Endodermal cell (in vitro differentiated cells): Measurements from ENCODE around the gene NDST1. TPM values are rescaled to one million over a fixed set of nuclear protein-coding genes. Genes with fewer than 3 reads are reported as not detected.

Source experiments
- DNase-seq: peaks from one replicate; pipeline ENCODE4 v3.0.0-alpha.2; 2017
- H3K27ac ChIP-seq: 2 replicates; pipeline ENCODE4 v1.5.1; 2013; ENCODE audit warnings: mild to moderate bottlenecking, low read depth, low read length, moderate library complexity
- H3K27me3 ChIP-seq: 2 replicates; pipeline ENCODE4 v1.6.1; 2013; ENCODE audit warnings: mild to moderate bottlenecking, low read length, moderate library complexity; ENCODE audit not compliant: insufficient read depth, control insufficient read depth, poor library complexity, severe bottlenecking
- H3K36me3 ChIP-seq: 2 replicates; pipeline ENCODE4 v1.7.0; 2013; ENCODE audit warnings: mild to moderate bottlenecking, low read length, moderate library complexity; ENCODE audit not compliant: control insufficient read depth, insufficient read depth
- H3K4me1 ChIP-seq: one replicate; pipeline ENCODE4 v1.7.0; 2013; ENCODE audit warnings: low read length; ENCODE audit not compliant: control insufficient read depth, insufficient read depth
- H3K4me3 ChIP-seq: 2 replicates; pipeline ENCODE4 v1.5.1; 2013; ENCODE audit warnings: mild to moderate bottlenecking, low read length, moderate library complexity
- H3K9ac ChIP-seq: 2 replicates; pipeline ENCODE4 v1.6.1; 2013; ENCODE audit warnings: mild to moderate bottlenecking, low read length, moderate library complexity; ENCODE audit not compliant: poor library complexity, severe bottlenecking; ENCODE audit errors: extremely low read depth
- H3K9me3 ChIP-seq: 2 replicates; pipeline ENCODE4 v1.6.1; 2013; ENCODE audit warnings: mild to moderate bottlenecking, low read length, moderate library complexity; ENCODE audit not compliant: control insufficient read depth
- H3K27ac Mint-ChIP-seq: 2 replicates; pipeline ENCODE4 v1.8.0; 2020; ENCODE audit warnings: mixed read lengths
- H3K27me3 Mint-ChIP-seq: 2 replicates; pipeline ENCODE4 v1.8.0; 2021; ENCODE audit warnings: mild to moderate bottlenecking, mixed read lengths; ENCODE audit not compliant: insufficient read depth
- H3K36me3 Mint-ChIP-seq: 2 replicates; pipeline ENCODE4 v1.8.0; 2020; ENCODE audit warnings: low read depth, mixed read lengths
- H3K4me1 Mint-ChIP-seq: 2 replicates; pipeline ENCODE4 v1.8.0; 2020; ENCODE audit warnings: mixed read lengths
- H3K4me3 Mint-ChIP-seq: 2 replicates; pipeline ENCODE4 v1.8.0; 2020; ENCODE audit warnings: mild to moderate bottlenecking, moderate library complexity, mixed read lengths
- H3K9me3 Mint-ChIP-seq: 2 replicates; pipeline ENCODE4 v1.8.0; 2020; ENCODE audit warnings: mild to moderate bottlenecking, mixed read lengths
- WGBS, 2 experiments: methylation state at CpG; one replicate each; pipeline versions ENCODE4 v1.1.5 to v1.1.7; 2013; ENCODE audit warnings: missing lambda C conversion rate in 2 of 2, mixed read lengths in 1 of 2; ENCODE audit not compliant: insufficient coverage in 1 of 2, insufficient read length in 1 of 2; 5-methylcytosine and 5-hydroxymethylcytosine counted together
- total RNA-seq, 2 donors: library from RNA; stranded (reverse); fragmentation: NEBNext Ultra II Directional in 1 of 2; extraction: Animal tissue kit (Norgen Biotek cat#: 25700) in 1 of 2; gene quantifications; 2 replicates in 1 of 2; 3 replicates in 1 of 2; pipeline ENCODE4 v1.2.1, GENCODE V29; 2021
- TF ChIP-seq, protein P1 (sequence below): fragments of 200-600 bp; sonication (generic); conservative IDR thresholded peaks from 2 replicates; pipeline ENCODE4 v1.5.0; 2021; ENCODE audit warnings: antibody characterized with exemption, mild to moderate bottlenecking

Gene NDST1
- total RNA-seq, 2 donors from 2014 or later: 53.3 to 71.7 TPM

DNA sequence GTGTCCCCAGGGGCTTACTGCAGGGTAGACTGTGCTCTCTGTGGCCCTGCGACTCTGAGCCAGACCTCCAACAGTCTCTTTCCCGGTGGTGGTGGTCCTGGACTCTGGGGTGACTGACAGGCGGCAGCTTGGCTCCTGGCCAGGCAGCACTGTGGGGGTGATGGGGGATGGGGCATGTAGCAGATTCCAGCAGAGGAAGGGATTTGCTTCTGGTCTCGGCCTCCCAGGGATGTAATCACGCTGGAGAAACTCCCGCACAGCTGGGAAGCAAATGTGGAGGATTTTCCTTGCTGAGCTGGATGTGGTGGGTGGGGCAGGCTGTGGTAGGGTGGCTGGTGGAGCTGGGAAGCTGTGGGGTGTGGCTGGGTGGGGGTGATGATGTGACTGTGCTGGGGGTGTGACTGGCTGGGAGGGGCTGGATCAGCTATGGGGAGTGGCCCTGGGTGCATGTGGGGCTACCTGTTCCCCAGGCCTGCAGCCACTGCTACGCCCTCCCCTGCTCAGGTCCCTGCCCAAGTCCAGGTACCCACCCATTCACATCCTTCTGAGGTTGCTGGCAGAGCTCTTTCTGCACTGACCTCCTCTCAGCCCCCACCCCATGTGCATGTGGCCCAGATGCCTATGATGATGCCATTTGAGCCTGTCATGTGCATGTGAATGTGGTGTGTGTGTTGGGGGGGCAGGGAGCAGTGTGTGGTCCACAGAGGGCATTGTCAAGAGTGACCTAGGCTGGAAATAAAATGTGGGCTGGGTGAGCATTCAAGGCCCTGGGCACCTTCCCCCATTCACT lies 3.8 kb downstream of the NDST1 start:
- H3K36me3 ChIP-seq: no peaks in the 10 kb centered on the region
- H3K4me3 ChIP-seq: peak overlapping the region; percentile 22
- Mint-ChIP-seq H3K27me3 (no peaks in the 10 kb centered on the region), H3K36me3 (peaks cover 2% of the 10 kb centered on the region), H3K9me3 (no peaks in the 10 kb centered on the region), H3K4me3 (peak overlapping the region; percentile 36), H3K27ac (peak overlapping the region; percentile 44), H3K4me1 (peaks cover 62% of the 10 kb centered on the region)
- TF ChIP-seq, protein P1, sequence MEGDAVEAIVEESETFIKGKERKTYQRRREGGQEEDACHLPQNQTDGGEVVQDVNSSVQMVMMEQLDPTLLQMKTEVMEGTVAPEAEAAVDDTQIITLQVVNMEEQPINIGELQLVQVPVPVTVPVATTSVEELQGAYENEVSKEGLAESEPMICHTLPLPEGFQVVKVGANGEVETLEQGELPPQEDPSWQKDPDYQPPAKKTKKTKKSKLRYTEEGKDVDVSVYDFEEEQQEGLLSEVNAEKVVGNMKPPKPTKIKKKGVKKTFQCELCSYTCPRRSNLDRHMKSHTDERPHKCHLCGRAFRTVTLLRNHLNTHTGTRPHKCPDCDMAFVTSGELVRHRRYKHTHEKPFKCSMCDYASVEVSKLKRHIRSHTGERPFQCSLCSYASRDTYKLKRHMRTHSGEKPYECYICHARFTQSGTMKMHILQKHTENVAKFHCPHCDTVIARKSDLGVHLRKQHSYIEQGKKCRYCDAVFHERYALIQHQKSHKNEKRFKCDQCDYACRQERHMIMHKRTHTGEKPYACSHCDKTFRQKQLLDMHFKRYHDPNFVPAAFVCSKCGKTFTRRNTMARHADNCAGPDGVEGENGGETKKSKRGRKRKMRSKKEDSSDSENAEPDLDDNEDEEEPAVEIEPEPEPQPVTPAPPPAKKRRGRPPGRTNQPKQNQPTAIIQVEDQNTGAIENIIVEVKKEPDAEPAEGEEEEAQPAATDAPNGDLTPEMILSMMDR: no peak
- no peak overlapping the region for H3K9ac ChIP-seq
- peak; percentile 84 for DNase-seq
- H3K27ac ChIP-seq: peak overlapping the region; percentile 6
- no peaks in the 10 kb centered on the region for H3K9me3 ChIP-seq
- peaks cover 32% of the 10 kb centered on the region for H3K4me1 ChIP-seq
- H3K27me3 ChIP-seq: no peaks in the 10 kb centered on the region
- WGBS, 2 experiments: 38 to 51% methylated on average over 5 to 7 of the region's 7 CpGs

DNA sequence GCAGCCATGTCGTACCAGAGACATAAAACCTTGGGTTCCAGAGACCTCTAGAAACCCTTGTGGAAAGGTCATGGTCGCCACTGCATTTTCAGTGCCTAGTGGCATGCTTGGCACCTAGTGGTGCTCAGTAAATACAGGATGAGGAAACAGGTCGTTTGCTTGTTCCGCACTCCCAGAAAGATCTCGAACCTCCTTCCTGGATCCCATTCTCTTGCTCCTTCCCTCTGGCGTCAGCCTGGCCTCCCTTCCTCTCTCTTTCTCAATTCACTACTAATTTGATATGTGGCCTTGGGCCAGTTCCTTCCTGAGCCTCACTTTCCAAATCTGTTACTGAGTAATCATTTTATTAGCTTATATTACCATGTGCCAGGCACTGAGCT lies 4.4 kb downstream of the NDST1 start:
- no peak for DNase-seq
- Histone ChIP-seq H3K9ac (no peak overlapping the region), H3K27me3 (no peaks in the 10 kb centered on the region), H3K4me1 (peaks cover 30% of the 10 kb centered on the region), H3K36me3 (no peaks in the 10 kb centered on the region), H3K27ac (no peak overlapping the region), H3K9me3 (no peaks in the 10 kb centered on the region), H3K4me3 (no peak overlapping the region)
- Mint-ChIP-seq H3K4me3 (no peak overlapping the region), H3K9me3 (no peaks in the 10 kb centered on the region), H3K36me3 (peaks cover 2% of the 10 kb centered on the region), H3K4me1 (peaks cover 60% of the 10 kb centered on the region), H3K27me3 (no peaks in the 10 kb centered on the region), H3K27ac (no peak overlapping the region)
- 90 to 98% methylated on average over 6 of the region's 6 CpGs for WGBS, 2 experiments
- TF ChIP-seq, protein P1: no peak

DNA sequence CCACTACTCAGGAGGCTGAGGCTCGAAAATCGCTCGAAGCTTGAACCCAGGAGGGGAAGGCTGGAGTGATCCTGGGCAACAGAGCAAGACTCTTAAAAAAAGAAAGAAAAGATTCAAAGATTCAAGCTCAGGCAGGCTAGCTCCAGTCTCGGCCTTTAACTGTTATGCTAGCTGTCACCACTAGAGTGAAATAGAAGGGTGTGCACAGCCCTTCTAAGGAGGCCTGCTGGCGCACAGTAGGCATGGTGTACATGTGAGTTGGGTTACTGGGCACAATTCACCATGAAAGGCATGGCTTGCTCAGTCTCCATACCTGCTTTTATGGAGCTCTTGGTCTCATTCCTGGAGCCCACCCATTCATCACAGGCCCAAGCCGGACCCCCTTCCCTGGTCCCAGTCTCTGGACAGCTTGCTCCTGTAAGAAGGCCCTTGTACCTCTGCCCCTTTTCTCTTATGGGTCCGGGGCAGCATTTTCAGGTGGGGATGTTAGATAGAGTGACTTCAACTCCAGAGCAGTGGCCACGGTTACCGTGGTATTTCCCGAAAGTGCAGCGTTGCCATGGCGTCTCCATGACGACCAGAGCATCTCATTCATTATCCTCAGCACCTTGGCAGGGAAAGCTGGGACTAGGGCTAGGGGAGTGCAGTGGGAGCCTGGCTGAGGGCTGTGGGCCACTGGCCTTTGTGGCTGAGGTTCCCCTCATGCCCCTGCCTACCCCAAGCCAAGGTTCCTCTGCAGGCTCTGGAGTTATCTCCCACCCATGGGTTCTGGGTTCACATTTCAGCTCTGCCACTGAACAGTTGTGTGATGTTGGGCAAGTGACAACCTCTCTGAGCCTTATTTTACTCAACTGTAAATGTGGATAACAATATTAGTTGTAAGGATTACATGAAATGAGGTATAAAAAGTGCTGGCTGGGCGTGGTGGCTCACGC lies 5.7 kb downstream of the NDST1 start:
- no peak for DNase-seq

More for the DNA sequence above, 5.7 kb downstream of the NDST1 start:
- H3K36me3 Mint-ChIP-seq: peaks cover 2% of the 10 kb centered on the region
- Histone ChIP-seq H3K27me3 (no peaks in the 10 kb centered on the region), H3K9ac (no peak overlapping the region), H3K4me1 (peaks cover 28% of the 10 kb centered on the region), H3K36me3 (no peaks in the 10 kb centered on the region), H3K9me3 (no peaks in the 10 kb centered on the region), H3K27ac (no peak overlapping the region), H3K4me3 (no peak overlapping the region)
- H3K4me3 Mint-ChIP-seq: no peak overlapping the region
- H3K4me1 Mint-ChIP-seq: peaks cover 48% of the 10 kb centered on the region
- H3K27me3 Mint-ChIP-seq: no peaks in the 10 kb centered on the region
- H3K27ac Mint-ChIP-seq: no peak overlapping the region
- TF ChIP-seq, protein P1: peak; percentile 67
- H3K9me3 Mint-ChIP-seq: no peaks in the 10 kb centered on the region
- 94 to 95% methylated on average over 10 to 15 of the region's 15 CpGs for WGBS, 2 experiments
